HepG2 (cell line): ENCODE measurements around the gene TEDC2. TPM values are rescaled to one million over a fixed set of nuclear protein-coding genes. Genes with fewer than 3 reads are reported as not detected.

Source experiments
- ATAC-seq: fragments of 200-7000 bp; cut with Tn5 transposase; 3 replicates; pipeline ENCODE4 v1.9.1; 2020; ENCODE audit warnings: mild to moderate bottlenecking, moderate library complexity
- BruUV-seq: library from RNA; stranded (reverse); fragments of 400-500 nt; replicated peaks from 2 replicates; lab custom pipeline; 2021; lab: Mats Ljungman, UMichigan
- CTCF ChIA-PET: fragments of 300-600 bp; formaldehyde crosslinking; extraction: SDS; loops from one replicate; lab custom pipeline; 2021; ENCODE audit warnings: low total read pairs, inconsistent platforms, low intra/inter-chr PET ratio; lab: Yijun Ruan, JAX
- POLR2A ChIA-PET: fragments of 350-600 bp; sonication (Branson Sonifier 250); formaldehyde crosslinking; loops from one replicate; lab custom pipeline; 2020; ENCODE audit warnings: antibody characterized with exemption, inconsistent platforms; lab: Yijun Ruan, JAX
- DNase-seq: peaks from one replicate; pipeline ENCODE4 v3.0.0-alpha.2; 2015; ENCODE audit warnings: low spot score
- FAIRE-seq: peaks from 3 replicates; lab custom pipeline; 2011; peaks lifted over from hg19 to GRCh38; lab: Jason Lieb, UNC
- H2AFZ ChIP-seq: one replicate; pipeline ENCODE4 v1.6.1; 2011; ENCODE audit warnings: low read length, inconsistent platforms
- H3K27ac ChIP-seq: fragments of 300-600 bp; 3 replicates; pipeline ENCODE4 v1.8.0; 2011; ENCODE audit warnings: mixed run types, mild to moderate bottlenecking, mixed read lengths, low read length, inconsistent platforms; ENCODE audit not compliant: insufficient read depth; ENCODE audit errors: extremely low read length
- H3K27me3 ChIP-seq, 2 experiments: fragments of 200-600 bp in 1 of 2; 2 replicates in 1 of 2; 3 replicates in 1 of 2; pipeline versions ENCODE4 v1.6.0 to v1.8.0; 2011; ENCODE audit warnings: low read length in 2 of 2, mild to moderate bottlenecking in 2 of 2, moderate library complexity in 2 of 2, inconsistent platforms in 1 of 2; ENCODE audit not compliant: insufficient read depth in 2 of 2, control insufficient read depth in 1 of 2
- H3K36me3 ChIP-seq, 2 experiments: fragments of 200-600 bp in 1 of 2; replicated peaks in 1 of 2; 2 replicates in 1 of 2; 3 replicates in 1 of 2; pipeline versions ENCODE4 v1.5.1 to v1.8.0; 2011; ENCODE audit warnings: low read length in 2 of 2, inconsistent platforms in 1 of 2; ENCODE audit not compliant: insufficient read depth in 2 of 2, control insufficient read depth in 1 of 2
- H3K4me1 ChIP-seq: 2 replicates; pipeline ENCODE4 v1.5.1; 2012; ENCODE audit warnings: low read length, inconsistent platforms; ENCODE audit not compliant: insufficient read depth
- H3K4me2 ChIP-seq: 2 replicates; pipeline ENCODE4 v1.6.0; 2011; ENCODE audit warnings: low read depth, low read length, inconsistent platforms
- H3K4me3 ChIP-seq, 3 experiments: fragments of 200-600 bp in 1 of 3; sonication (generic), shearing (Covaris generic) in 1 of 3; replicated peaks in 1 of 3; 2 replicates each; pipeline ENCODE4 v1.5.1; 2011 to 2016; ENCODE audit warnings: low read length in 3 of 3, inconsistent platforms in 2 of 3, low read depth in 2 of 3, mild to moderate bottlenecking in 2 of 3, control low read depth in 1 of 3, mixed read lengths in 1 of 3; ENCODE audit not compliant: insufficient read depth in 1 of 3
- H3K79me2 ChIP-seq: one replicate; pipeline ENCODE4 v1.6.1; 2011; ENCODE audit warnings: low read length, inconsistent platforms; ENCODE audit not compliant: insufficient read depth
- H3K9ac ChIP-seq: 2 replicates; pipeline ENCODE4 v1.6.0; 2011; ENCODE audit warnings: mild to moderate bottlenecking, low read depth, low read length, inconsistent platforms; ENCODE audit not compliant: insufficient read depth
- H3K9me3 ChIP-seq: 2 replicates; pipeline ENCODE4 v1.5.1; 2012; ENCODE audit warnings: mild to moderate bottlenecking, low read length
- H4K20me1 ChIP-seq: 2 replicates; pipeline ENCODE4 v1.6.0; 2011; ENCODE audit warnings: inconsistent platforms, mild to moderate bottlenecking, low read length, moderate library complexity; ENCODE audit not compliant: insufficient read depth
- AGO1 ChIP-seq: fragments of 200-400 bp; formaldehyde crosslinking; IDR thresholded peaks from 2 replicates; pipeline ENCODE4 v1.6.1; 2017; ENCODE audit warnings: mild to moderate bottlenecking, low read depth, low read length, moderate library complexity; ENCODE audit not compliant: poor library complexity, severe bottlenecking
- ATF4 ChIP-seq, 2 experiments: fragments of 450-650 bp in 1 of 2; sonication (generic) in 1 of 2; formaldehyde crosslinking; IDR thresholded peaks; 2 replicates each; pipeline versions ENCODE4 v1.5.0 to v1.8.0; 2020 to 2022; ENCODE audit warnings: mild to moderate bottlenecking in 1 of 2, missing genetic modification reagents in 1 of 2
- BORCS8-MEF2B ChIP-seq: sonication (generic); formaldehyde crosslinking; IDR thresholded peaks from 2 replicates; pipeline ENCODE4 v1.8.0; 2022; ENCODE audit warnings: mild to moderate bottlenecking, missing genetic modification reagents
- DNMT1 ChIP-seq: sonication (generic); formaldehyde crosslinking; IDR thresholded peaks from 2 replicates; pipeline ENCODE4 v1.5.1; 2020; ENCODE audit warnings: mild to moderate bottlenecking, missing genetic modification reagents
- FOXC1 ChIP-seq: sonication (generic); formaldehyde crosslinking; IDR thresholded peaks from 2 replicates; pipeline ENCODE4 v1.8.0; 2022; ENCODE audit warnings: mild to moderate bottlenecking, missing genetic modification reagents, borderline replicate concordance
- HOXA7 ChIP-seq: sonication (generic); formaldehyde crosslinking; IDR thresholded peaks from 2 replicates; pipeline ENCODE4 v1.8.1; 2022; ENCODE audit warnings: mild to moderate bottlenecking, missing genetic modification reagents, moderate library complexity
- IKZF4 ChIP-seq: sonication (generic); formaldehyde crosslinking; IDR thresholded peaks from 2 replicates; pipeline ENCODE4 v1.5.1; 2020; ENCODE audit warnings: borderline replicate concordance, mild to moderate bottlenecking, low read depth, missing genetic modification reagents; ENCODE audit errors: not compliant biosample characterization
- IRF2 ChIP-seq: IDR thresholded peaks from 2 replicates; pipeline ENCODE4 v1.6.1; 2018; ENCODE audit warnings: missing genetic modification reagents, missing compliant biosample characterization
- MYNN ChIP-seq: sonication (generic); formaldehyde crosslinking; IDR thresholded peaks from 2 replicates; pipeline ENCODE4 v1.4.0; 2020; ENCODE audit warnings: mild to moderate bottlenecking, low read depth, missing genetic modification reagents
- NAIF1 ChIP-seq: sonication (generic); formaldehyde crosslinking; IDR thresholded peaks from 2 replicates; pipeline ENCODE4 v1.5.0; 2020; ENCODE audit warnings: mild to moderate bottlenecking, missing genetic modification reagents, borderline replicate concordance
- NCOR1 ChIP-seq: fragments of 200-600 bp; sonication (generic); IDR thresholded peaks from 2 replicates; pipeline ENCODE4 v1.7.0; 2017; ENCODE audit warnings: antibody characterized with exemption, low read length, borderline replicate concordance
- NR2F6 ChIP-seq, 2 experiments: IDR thresholded peaks; 2 replicates each; pipeline ENCODE4 v1.6.1; 2016; ENCODE audit warnings: antibody characterized with exemption in 1 of 2, mild to moderate bottlenecking in 1 of 2
- RBM39 ChIP-seq: fragments of 200-400 bp; formaldehyde crosslinking; IDR thresholded peaks from one replicate; pipeline ENCODE4 v1.6.1; 2018; ENCODE audit warnings: antibody characterized with exemption, mild to moderate bottlenecking, low read depth, low read length; ENCODE audit not compliant: poor library complexity, severe bottlenecking
- RFXANK ChIP-seq: IDR thresholded peaks from 2 replicates; pipeline ENCODE4 v1.6.1; 2016
- SNRNP70 ChIP-seq: fragments of 200-400 bp; formaldehyde crosslinking; IDR thresholded peaks from 2 replicates; pipeline ENCODE4 v1.6.1; 2017; ENCODE audit warnings: mild to moderate bottlenecking, low read depth, low read length, moderate library complexity
- TRIM24 ChIP-seq: sonication (generic); formaldehyde crosslinking; IDR thresholded peaks from 2 replicates; pipeline ENCODE4 v1.8.0; 2022; ENCODE audit warnings: mild to moderate bottlenecking, missing genetic modification reagents
- ZNF280B ChIP-seq: sonication (generic); formaldehyde crosslinking; IDR thresholded peaks from 2 replicates; pipeline ENCODE4 v1.5.0; 2020; ENCODE audit warnings: missing genetic modification reagents, mild to moderate bottlenecking, borderline replicate concordance
- ZNF710 ChIP-seq: sonication (generic); formaldehyde crosslinking; IDR thresholded peaks from 2 replicates; pipeline ENCODE4 v1.5.0; 2020; ENCODE audit warnings: mild to moderate bottlenecking, missing genetic modification reagents, borderline replicate concordance
- ZNF883 ChIP-seq: sonication (generic); formaldehyde crosslinking; IDR thresholded peaks from 2 replicates; pipeline ENCODE4 v1.5.1; 2020; ENCODE audit warnings: mild to moderate bottlenecking, missing genetic modification reagents; ENCODE audit errors: not compliant biosample characterization
- WGBS: methylation state at CpG from one replicate; pipeline ENCODE4 v1.1.6; 2017; ENCODE audit warnings: low lambda C conversion rate; 5-methylcytosine and 5-hydroxymethylcytosine counted together
- in situ Hi-C: cut with HindIII; loops from 2 replicates; pipeline ENCODE4 v1.10.0; 2017; ENCODE audit warnings: low pct_unique_long_range_greater_than_20kb; ENCODE audit not compliant: extremely low pct_ligation_motif_present
- intact Hi-C: fragments of 100-400 bp; cut with micrococcal nuclease; formaldehyde crosslinking; loops from one replicate; pipeline ENCODE4 v1.10.0; 2022; ENCODE audit not compliant: unreplicated experiment
- polyA plus RNA-seq, 8 experiments: library from polyadenylated mRNA; depleted of rRNA in 3 of 8; stranded (reverse) in 7 of 8; unstranded in 1 of 8; fragments of >200 nt; fragmentation: Illumina TruSeq in 4 of 8; extraction: Trizol in 4 of 8; gene quantifications; 2 replicates each; pipeline versions ENCODE4 v1.2.1 to v1.2.3, GENCODE V29; 2011 to 2016; ENCODE audit warnings: low read depth in 4 of 8, missing spikeins in 1 of 8, mixed read lengths in 1 of 8; ENCODE audit not compliant: insufficient read depth in 1 of 8
- total RNA-seq, 5 experiments: library from RNA; depleted of rRNA; stranded (reverse); fragments of >200 nt; fragmentation: Illumina TruSeq; extraction: Trizol; gene quantifications; 2 replicates each; pipeline ENCODE4 v1.2.3, GENCODE V29; 2016; ENCODE audit warnings: low read depth in 1 of 5
- TF ChIP-seq, protein P1 (sequence below): sonication (generic); formaldehyde crosslinking; IDR thresholded peaks from 2 replicates; pipeline ENCODE4 v1.8.1; 2023; ENCODE audit warnings: missing genetic modification reagents, mild to moderate bottlenecking, borderline replicate concordance

Gene TEDC2
- total and polyA plus RNA-seq, 2 of the 13 experiments (the other 11 are each of a cell fraction or from before 2014, with no cell fraction given), result 6.2 to 24.4 TPM

DNA sequence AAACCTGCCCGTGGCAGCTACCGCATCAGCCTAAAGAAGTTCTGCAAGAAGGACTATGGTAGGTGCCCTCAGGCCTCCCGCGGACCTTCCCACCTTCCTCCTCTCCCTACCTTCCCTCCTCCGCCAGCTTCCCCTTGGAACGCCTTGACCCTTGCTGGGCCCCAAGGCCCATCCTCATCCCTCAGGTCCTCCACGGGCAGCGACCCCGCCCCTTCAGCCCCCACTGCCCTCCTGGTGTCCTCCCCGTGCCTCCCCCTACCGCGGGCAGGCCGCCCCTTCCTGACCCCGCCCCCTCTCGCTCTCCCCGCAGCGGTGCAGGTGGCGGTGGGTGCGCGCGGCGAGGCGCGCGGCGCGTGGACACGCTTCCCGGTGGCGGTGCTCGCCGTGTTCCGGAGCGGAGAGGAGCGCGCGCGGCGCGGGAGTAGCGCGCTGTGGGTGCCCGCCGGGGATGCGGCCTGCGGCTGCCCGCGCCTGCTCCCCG lies 13.6 kb downstream of the TEDC2 start:
- Histone ChIP-seq H3K27ac (no peak overlapping the region), H3K4me3 (peak overlapping the region; percentile 38 to 85 (median 79); a peak in 5 of 6 replicates), H2AFZ (no peak overlapping the region), H3K36me3 (no peaks in the 10 kb centered on the region), H3K79me2 (peaks cover 9% of the 10 kb centered on the region), H3K9me3 (no peaks in the 10 kb centered on the region), H3K4me2 (peak overlapping the region; percentile 89), H3K27me3 (peaks cover 8 to 22% of the 10 kb centered on the region in 2 experiments), H3K9ac (no peak overlapping the region), H4K20me1 (peaks cover 14% of the 10 kb centered on the region), H3K4me1 (peaks cover 74% of the 10 kb centered on the region)
- no TSS peak for BruUV-seq
- ChIA-PET CTCF (no interaction called here), POLR2A (no interaction called here)
- FAIRE-seq (no peak), DNase-seq (no peak), ATAC-seq (no peak)
- in situ Hi-C loops, result no loop called here
- 1% methylated on average over 16 of the region's 49 CpGs for WGBS
- intact Hi-C loops, result loop anchor here (5.0 kb wide), 1 partner anchor 41 kb away; no protein-coding TSS in a partner anchor
- no peak for TF ChIP-seq BORCS8-MEF2B
- no peak for TF ChIP-seq FOXC1
- TF ChIP-seq MYNN (CRISPR knock-in tag), result no peak
- no peak for TF ChIP-seq AGO1
- no peak for TF ChIP-seq ATF4 (CRISPR knock-in tag; IDR thresholded peaks at IDR 0.05)
- TF ChIP-seq SNRNP70, result no peak
- no peak for TF ChIP-seq IKZF4 (CRISPR knock-in tag)
- TF ChIP-seq RBM39, result no peak
- TF ChIP-seq ZNF280B (CRISPR knock-in tag), result no peak
- no peak for TF ChIP-seq NAIF1 (CRISPR knock-in tag)
- TF ChIP-seq NCOR1, result no peak
- TF ChIP-seq ZNF710 (CRISPR knock-in tag), result no peak
- TF ChIP-seq IRF2 (CRISPR knock-in tag), result no peak
- TF ChIP-seq RFXANK (CRISPR knock-in tag), result no peak
- no peak for TF ChIP-seq ZNF883
- no peak for TF ChIP-seq HOXA7
- no peak for TF ChIP-seq TRIM24
- no peak for TF ChIP-seq DNMT1 (CRISPR knock-in tag)
- TF ChIP-seq NR2F6 (IDR thresholded peaks at IDR 0.05), result no peak
- 0 out of 2 replicates have a peak, but pooled peaks have one; percentile 9 for TF ChIP-seq NR2F6 (CRISPR knock-in tag; IDR thresholded peaks at IDR 0.05)
- TF ChIP-seq, protein P1, sequence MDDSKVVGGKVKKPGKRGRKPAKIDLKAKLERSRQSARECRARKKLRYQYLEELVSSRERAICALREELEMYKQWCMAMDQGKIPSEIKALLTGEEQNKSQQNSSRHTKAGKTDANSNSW (CRISPR knock-in tag), result no peak
